HepG2 (cell line): ENCODE data around the gene CEBPB. TPM values are rescaled to one million over a fixed set of nuclear protein-coding genes. Genes with fewer than 3 reads are reported as not detected.
"Not testable (repeated sequence)": the region's sequence is repeated elsewhere in the genome, so short reads cannot be mapped to it uniquely, and the experiment has no call there.

Source experiments
- ATAC-seq: fragments of 200-7000 bp; cut with Tn5 transposase; 3 replicates; pipeline ENCODE4 v1.9.1; 2020; ENCODE audit warnings: mild to moderate bottlenecking, moderate library complexity
- BruUV-seq: library from RNA; stranded (reverse); fragments of 400-500 nt; replicated peaks from 2 replicates; lab custom pipeline; 2021; lab: Mats Ljungman, UMichigan
- CTCF ChIA-PET: fragments of 300-600 bp; formaldehyde crosslinking; extraction: SDS; loops from one replicate; lab custom pipeline; 2021; ENCODE audit warnings: low total read pairs, inconsistent platforms, low intra/inter-chr PET ratio; lab: Yijun Ruan, JAX
- POLR2A ChIA-PET: fragments of 350-600 bp; sonication (Branson Sonifier 250); formaldehyde crosslinking; loops from one replicate; lab custom pipeline; 2020; ENCODE audit warnings: antibody characterized with exemption, inconsistent platforms; lab: Yijun Ruan, JAX
- DNase-seq: peaks from one replicate; pipeline ENCODE4 v3.0.0-alpha.2; 2015; ENCODE audit warnings: low spot score
- FAIRE-seq: peaks from 3 replicates; lab custom pipeline; 2011; peaks lifted over from hg19 to GRCh38; lab: Jason Lieb, UNC
- H2AFZ ChIP-seq: one replicate; pipeline ENCODE4 v1.6.1; 2011; ENCODE audit warnings: low read length, inconsistent platforms
- H3K27ac ChIP-seq: fragments of 300-600 bp; 3 replicates; pipeline ENCODE4 v1.8.0; 2011; ENCODE audit warnings: mixed run types, mild to moderate bottlenecking, mixed read lengths, low read length, inconsistent platforms; ENCODE audit not compliant: insufficient read depth; ENCODE audit errors: extremely low read length
- H3K27me3 ChIP-seq, 2 experiments: fragments of 200-600 bp in 1 of 2; 2 replicates in 1 of 2; 3 replicates in 1 of 2; pipeline versions ENCODE4 v1.6.0 to v1.8.0; 2011; ENCODE audit warnings: low read length in 2 of 2, mild to moderate bottlenecking in 2 of 2, moderate library complexity in 2 of 2, inconsistent platforms in 1 of 2; ENCODE audit not compliant: insufficient read depth in 2 of 2, control insufficient read depth in 1 of 2
- H3K36me3 ChIP-seq, 2 experiments: fragments of 200-600 bp in 1 of 2; replicated peaks in 1 of 2; 2 replicates in 1 of 2; 3 replicates in 1 of 2; pipeline versions ENCODE4 v1.5.1 to v1.8.0; 2011; ENCODE audit warnings: low read length in 2 of 2, inconsistent platforms in 1 of 2; ENCODE audit not compliant: insufficient read depth in 2 of 2, control insufficient read depth in 1 of 2
- H3K4me1 ChIP-seq: 2 replicates; pipeline ENCODE4 v1.5.1; 2012; ENCODE audit warnings: low read length, inconsistent platforms; ENCODE audit not compliant: insufficient read depth
- H3K4me2 ChIP-seq: 2 replicates; pipeline ENCODE4 v1.6.0; 2011; ENCODE audit warnings: low read depth, low read length, inconsistent platforms
- H3K4me3 ChIP-seq, 3 experiments: fragments of 200-600 bp in 1 of 3; sonication (generic), shearing (Covaris generic) in 1 of 3; replicated peaks in 1 of 3; 2 replicates each; pipeline ENCODE4 v1.5.1; 2011 to 2016; ENCODE audit warnings: low read length in 3 of 3, inconsistent platforms in 2 of 3, low read depth in 2 of 3, mild to moderate bottlenecking in 2 of 3, control low read depth in 1 of 3, mixed read lengths in 1 of 3; ENCODE audit not compliant: insufficient read depth in 1 of 3
- H3K79me2 ChIP-seq: one replicate; pipeline ENCODE4 v1.6.1; 2011; ENCODE audit warnings: low read length, inconsistent platforms; ENCODE audit not compliant: insufficient read depth
- H3K9ac ChIP-seq: 2 replicates; pipeline ENCODE4 v1.6.0; 2011; ENCODE audit warnings: mild to moderate bottlenecking, low read depth, low read length, inconsistent platforms; ENCODE audit not compliant: insufficient read depth
- H3K9me3 ChIP-seq: 2 replicates; pipeline ENCODE4 v1.5.1; 2012; ENCODE audit warnings: mild to moderate bottlenecking, low read length
- H4K20me1 ChIP-seq: 2 replicates; pipeline ENCODE4 v1.6.0; 2011; ENCODE audit warnings: inconsistent platforms, mild to moderate bottlenecking, low read length, moderate library complexity; ENCODE audit not compliant: insufficient read depth
- BCL6 ChIP-seq: IDR thresholded peaks from 2 replicates; pipeline ENCODE4 v1.6.1; 2016; ENCODE audit warnings: missing genetic modification reagents, missing compliant biosample characterization
- IKZF4 ChIP-seq: sonication (generic); formaldehyde crosslinking; IDR thresholded peaks from 2 replicates; pipeline ENCODE4 v1.5.1; 2020; ENCODE audit warnings: borderline replicate concordance, mild to moderate bottlenecking, low read depth, missing genetic modification reagents; ENCODE audit errors: not compliant biosample characterization
- MZF1 ChIP-seq: sonication (generic); formaldehyde crosslinking; IDR thresholded peaks from 2 replicates; pipeline ENCODE4 v1.8.1; 2023; ENCODE audit warnings: mild to moderate bottlenecking, missing genetic modification reagents, borderline replicate concordance
- TCF12 ChIP-seq, 2 experiments: fragments of 450-650 bp in 1 of 2; sonication (generic) in 1 of 2; formaldehyde crosslinking in 1 of 2; IDR thresholded peaks; 2 replicates each; pipeline versions ENCODE4 v1.6.1 to v1.8.0; 2017 to 2022; ENCODE audit warnings: antibody characterized with exemption in 1 of 2, mild to moderate bottlenecking in 1 of 2, missing genetic modification reagents in 1 of 2, moderate library complexity in 1 of 2
- ZNF136 ChIP-seq: sonication (generic); formaldehyde crosslinking; IDR thresholded peaks from 2 replicates; pipeline ENCODE4 v1.8.1; 2022; ENCODE audit warnings: low read depth, mild to moderate bottlenecking, moderate library complexity, missing genetic modification reagents
- WGBS: methylation state at CpG from one replicate; pipeline ENCODE4 v1.1.6; 2017; ENCODE audit warnings: low lambda C conversion rate; 5-methylcytosine and 5-hydroxymethylcytosine counted together
- in situ Hi-C: cut with HindIII; loops from 2 replicates; pipeline ENCODE4 v1.10.0; 2017; ENCODE audit warnings: low pct_unique_long_range_greater_than_20kb; ENCODE audit not compliant: extremely low pct_ligation_motif_present
- intact Hi-C: fragments of 100-400 bp; cut with micrococcal nuclease; formaldehyde crosslinking; loops from one replicate; pipeline ENCODE4 v1.10.0; 2022; ENCODE audit not compliant: unreplicated experiment
- polyA plus RNA-seq, 8 experiments: library from polyadenylated mRNA; depleted of rRNA in 3 of 8; stranded (reverse) in 7 of 8; unstranded in 1 of 8; fragments of >200 nt; fragmentation: Illumina TruSeq in 4 of 8; extraction: Trizol in 4 of 8; gene quantifications; 2 replicates each; pipeline versions ENCODE4 v1.2.1 to v1.2.3, GENCODE V29; 2011 to 2016; ENCODE audit warnings: low read depth in 4 of 8, missing spikeins in 1 of 8, mixed read lengths in 1 of 8; ENCODE audit not compliant: insufficient read depth in 1 of 8
- total RNA-seq, 5 experiments: library from RNA; depleted of rRNA; stranded (reverse); fragments of >200 nt; fragmentation: Illumina TruSeq; extraction: Trizol; gene quantifications; 2 replicates each; pipeline ENCODE4 v1.2.3, GENCODE V29; 2016; ENCODE audit warnings: low read depth in 1 of 5

CEBPB gene
- total and polyA plus RNA-seq, 2 of the 13 experiments (the other 11 are each of a cell fraction or from before 2014, with no cell fraction given) = 18.5 to 28.2 TPM

DNA sequence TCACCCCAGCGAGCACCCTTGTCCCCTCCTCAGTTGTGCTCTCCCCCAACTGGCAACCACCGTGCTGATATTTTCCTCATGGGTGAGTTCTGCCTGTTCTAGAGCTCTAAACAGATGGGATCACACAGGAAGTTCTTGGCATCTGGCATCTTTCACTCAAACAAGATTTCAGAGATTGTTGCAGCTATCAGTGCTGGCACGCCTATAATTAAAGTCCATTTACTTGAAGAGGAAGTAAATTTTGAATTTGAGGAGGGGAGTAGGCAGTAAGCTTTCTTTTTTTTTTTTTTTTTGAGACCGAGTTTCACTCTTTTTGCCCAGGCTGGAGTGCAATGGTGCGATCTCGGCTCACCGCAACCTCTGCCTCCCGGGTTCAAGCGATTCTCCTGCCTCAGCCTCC is 12.0 kb upstream of the CEBPB start:
- intact Hi-C loops = loop anchor here (1.0 kb wide), 1 partner anchor 57 kb away; no protein-coding TSS in a partner anchor
- H2AFZ ChIP-seq; H3K36me3 ChIP-seq; ATAC-seq; in situ Hi-C loops; H3K27me3 ChIP-seq; BruUV-seq; H3K79me2 ChIP-seq; DNase-seq; H3K4me3 ChIP-seq; H4K20me1 ChIP-seq; FAIRE-seq; H3K9me3 ChIP-seq; H3K4me2 ChIP-seq; H3K9ac ChIP-seq; H3K27ac ChIP-seq; TF ChIP-seq TCF12 (IDR thresholded peaks at IDR 0.05): not testable (repeated sequence)
- ChIA-PET CTCF (interaction anchor here (1.4 to 2.2 kb wide), 5 partner anchors 58 to 401 kb away, joined by 4 to 27 read pairs (median 5); partner anchors contain the start of gene UBE2V1), POLR2A (interaction anchor here (0.6 to 1.9 kb wide), 8 partner anchors 13 to 199 kb away, joined by 3 to 11 read pairs (median 6); partner anchors contain the start of gene PEDS1)
- TF ChIP-seq ZNF136 (CRISPR knock-in tag) (0 out of 2 replicates have a peak, but pooled peaks have one; percentile 11), IKZF4 (peak; percentile 13), BCL6 (0 out of 2 replicates have a peak, but pooled peaks have one; percentile 4), TCF12 (CRISPR knock-in tag; IDR thresholded peaks at IDR 0.05) (peak; percentile 77; the same call in 1 of the 2 replicates)
- peaks cover 18% of the 10 kb centered on the region for H3K4me1 ChIP-seq
- 94% methylated on average over 9 of the region's 9 CpGs for WGBS

DNA sequence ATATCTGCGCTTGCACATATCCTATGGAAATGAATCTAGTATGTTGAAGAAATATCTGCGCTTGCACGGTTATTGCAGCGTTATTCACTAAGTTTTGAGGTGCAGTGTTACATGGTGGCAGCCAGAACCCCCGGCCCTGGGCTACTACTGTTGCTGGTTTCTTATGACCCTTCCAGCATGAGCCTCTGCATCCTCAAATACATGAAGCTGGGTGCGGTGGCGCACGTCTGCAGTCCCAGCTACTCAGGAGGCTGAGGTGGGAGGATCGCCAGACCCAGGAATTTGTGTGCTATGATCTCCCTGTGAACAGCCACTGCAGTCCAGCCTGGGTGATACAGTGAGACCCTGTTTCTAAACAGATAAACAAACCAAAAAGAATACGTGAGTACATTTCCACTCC is 9.3 kb upstream of the CEBPB start:
- POLR2A ChIA-PET = interaction anchor here (1.3 to 1.4 kb wide), 2 partner anchors 9 to 61 kb away, joined by 3 to 4 read pairs; no protein-coding TSS in a partner anchor
- no peak for DNase-seq
- BruUV-seq = no TSS peak

More for the DNA sequence above, 9.3 kb upstream of the CEBPB start:
- Histone ChIP-seq H3K4me3 (no peak overlapping the region), H3K4me1 (peaks cover 17% of the 10 kb centered on the region), H3K79me2 (no peaks in the 10 kb centered on the region), H3K9me3 (no peaks in the 10 kb centered on the region), H3K27ac (no peak overlapping the region), H3K4me2 (no peak overlapping the region), H3K9ac (no peak overlapping the region), H2AFZ (no peak overlapping the region), H3K27me3 (no peaks in the 10 kb centered on the region), H4K20me1 (no peaks in the 10 kb centered on the region), H3K36me3 (no peaks in the 10 kb centered on the region)
- TF ChIP-seq MZF1 (CRISPR knock-in tag) = no peak
- intact Hi-C loops = no loop called here
- FAIRE-seq (no peak), ATAC-seq (no peak)
- in situ Hi-C loops = no loop called here
- WGBS = 95% methylated on average over 10 of the region's 10 CpGs
- CTCF ChIA-PET = no interaction called here
